K562 (cell line): ENCODE measurements around the gene APC2. TPM values are rescaled to one million over a fixed set of nuclear protein-coding genes. Genes with fewer than 3 reads are reported as not detected.

ENCODE experiments used
- ATF7 ChIP-seq: fragments of 450-650 bp; IDR thresholded peaks from 2 replicates; pipeline ENCODE4 v1.7.1; 2014; ENCODE audit warnings: mild to moderate bottlenecking, moderate library complexity
- DPF2 ChIP-seq: fragments of 450-650 bp; IDR thresholded peaks from 2 replicates; pipeline ENCODE4 v1.6.1; 2016
- HOXB6 ChIP-seq: fragments of 250-450 bp; sonication (Bioruptor Pico); IDR thresholded peaks from 2 replicates; pipeline ENCODE4 v1.5.1; 2022; ENCODE audit warnings: mild to moderate bottlenecking, borderline replicate concordance
- LARP7 ChIP-seq: fragments of 450-650 bp; IDR thresholded peaks from 2 replicates; pipeline ENCODE4 v1.6.1; 2016
- PTTG1 ChIP-seq: fragments of 450-650 bp; IDR thresholded peaks from 2 replicates; pipeline ENCODE4 v1.6.1; 2016; ENCODE audit warnings: low read depth, mild to moderate bottlenecking, missing genetic modification characterization, missing compliant biosample characterization
- RAD21 ChIP-seq, 2 experiments: fragments of 250-450 bp in 1 of 2; fragments of 450-650 bp in 1 of 2; sonication (Bioruptor Pico) in 1 of 2; formaldehyde crosslinking in 1 of 2; IDR thresholded peaks in 1 of 2; conservative IDR thresholded peaks in 1 of 2; 2 replicates each; pipeline versions ENCODE4 v1.4.0 to v1.8.0; 2020 to 2022; ENCODE audit warnings: mild to moderate bottlenecking in 2 of 2, moderate library complexity in 1 of 2
- RHOXF2B ChIP-seq: fragments of 250-450 bp; sonication (Bioruptor Pico); conservative IDR thresholded peaks from 2 replicates; pipeline ENCODE4 v1.5.1; 2021
- SMARCA5 ChIP-seq: fragments of 450-650 bp; IDR thresholded peaks from 2 replicates; pipeline ENCODE4 v1.6.1; 2016
- TAF15 ChIP-seq: fragments of 200-400 bp; formaldehyde crosslinking; IDR thresholded peaks from 2 replicates; pipeline ENCODE4 v1.6.1; 2017; ENCODE audit warnings: mild to moderate bottlenecking, low read depth, low read length, moderate library complexity
- TARDBP ChIP-seq: fragments of 450-650 bp; IDR thresholded peaks from 2 replicates; pipeline ENCODE4 v1.6.1; 2016
- ZNF165 ChIP-seq: fragments of 250-450 bp; sonication (Bioruptor Pico); IDR thresholded peaks from 2 replicates; pipeline ENCODE4 v1.4.0; 2020; ENCODE audit warnings: borderline replicate concordance
- polyA plus RNA-seq, 8 experiments: library from polyadenylated mRNA; depleted of rRNA in 4 of 8; stranded (reverse) in 5 of 8; unstranded in 3 of 8; fragments of >200 nt; fragmentation: Nextera tagmentation in 2 of 8; fragmentation: Illumina TruSeq in 1 of 8; extraction: Ambion mirVana in 2 of 8; extraction: Trizol in 1 of 8; gene quantifications; 2 replicates each; pipeline versions ENCODE4 v1.2.1 to v1.2.3, GENCODE V29; 2011 to 2014; ENCODE audit warnings: inconsistent platforms in 1 of 8, missing spikeins in 1 of 8
- total RNA-seq, 7 experiments: library from RNA; depleted of rRNA in 6 of 7; stranded (reverse); fragments of >200 nt in 6 of 7; fragmentation: Illumina TruSeq in 2 of 7; extraction: Trizol in 2 of 7; gene quantifications; 2 replicates each; pipeline versions ENCODE4 v1.2.1 to v1.2.3, GENCODE V29; 2011 to 2021; ENCODE audit warnings: low replicate concordance in 1 of 7
- TF ChIP-seq, protein P1 (sequence below), 2 experiments: fragments of 450-650 bp; IDR thresholded peaks; 2 replicates each; pipeline ENCODE4 v1.6.1; 2018; ENCODE audit warnings: mild to moderate bottlenecking in 2 of 2, low read depth in 1 of 2; ENCODE audit not compliant: partially characterized antibody in 2 of 2
- TF ChIP-seq, protein P2 (sequence below): IDR thresholded peaks from 2 replicates; pipeline ENCODE4 v1.6.1; 2014; ENCODE audit warnings: antibody characterized with exemption

APC2 gene
- total and polyA plus RNA-seq, 9 of the 15 experiments (the other 6 are each of a cell fraction or from before 2014, with no cell fraction given) = 0.01 to 0.40 (median 0.05) TPM; not detected in 3

DNA sequence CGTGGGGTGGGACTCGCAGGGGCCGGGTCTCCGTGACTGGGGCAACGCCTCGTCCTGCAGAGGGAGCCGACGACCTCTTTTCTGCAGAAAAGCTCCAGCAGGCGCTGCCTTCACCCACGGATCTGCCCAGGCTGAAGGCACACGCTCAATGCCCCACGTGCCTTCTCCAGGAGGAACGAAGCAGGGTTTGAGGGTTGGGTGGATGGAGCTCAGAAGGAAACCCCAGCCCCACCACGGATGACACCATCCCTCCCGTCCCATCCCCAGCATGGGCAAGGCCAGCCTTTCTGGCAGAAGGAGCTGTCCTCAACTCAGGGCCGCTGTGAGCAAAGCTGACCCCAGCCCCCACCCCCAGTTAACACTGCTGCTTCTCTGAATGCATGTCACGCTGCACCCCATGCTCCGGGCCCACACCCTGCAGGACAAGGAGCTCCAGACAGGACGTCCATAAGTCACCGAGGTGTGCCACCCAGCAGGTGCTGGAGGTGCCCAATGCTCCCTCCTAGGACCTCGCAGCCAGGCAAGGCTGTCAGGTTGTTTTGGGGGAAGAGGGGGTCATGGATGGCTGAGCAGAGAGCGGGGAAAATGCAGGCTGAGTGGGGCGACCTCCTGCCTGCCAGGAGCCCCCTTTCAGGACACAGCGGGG, 21.7 kb downstream of the APC2 start (continued):
- TF ChIP-seq RHOXF2B (no peak), ZNF165 (no peak), ATF7 (no peak), TAF15 (no peak), HOXB6 (CRISPR knock-in tag) (no peak), TARDBP (no peak), LARP7 (no peak), DPF2 (no peak), RAD21 (CRISPR knock-in tag; conservative IDR thresholded peaks at IDR 0.05 in 1 of 2, IDR thresholded peaks at IDR 0.05 in 1 of 2) (0 out of 4 replicates have a peak, but pooled peaks of 1 of the 2 experiments have one; percentile 7), SMARCA5 (no peak), PTTG1 (tag) (no peak)
- TF ChIP-seq, protein P1, sequence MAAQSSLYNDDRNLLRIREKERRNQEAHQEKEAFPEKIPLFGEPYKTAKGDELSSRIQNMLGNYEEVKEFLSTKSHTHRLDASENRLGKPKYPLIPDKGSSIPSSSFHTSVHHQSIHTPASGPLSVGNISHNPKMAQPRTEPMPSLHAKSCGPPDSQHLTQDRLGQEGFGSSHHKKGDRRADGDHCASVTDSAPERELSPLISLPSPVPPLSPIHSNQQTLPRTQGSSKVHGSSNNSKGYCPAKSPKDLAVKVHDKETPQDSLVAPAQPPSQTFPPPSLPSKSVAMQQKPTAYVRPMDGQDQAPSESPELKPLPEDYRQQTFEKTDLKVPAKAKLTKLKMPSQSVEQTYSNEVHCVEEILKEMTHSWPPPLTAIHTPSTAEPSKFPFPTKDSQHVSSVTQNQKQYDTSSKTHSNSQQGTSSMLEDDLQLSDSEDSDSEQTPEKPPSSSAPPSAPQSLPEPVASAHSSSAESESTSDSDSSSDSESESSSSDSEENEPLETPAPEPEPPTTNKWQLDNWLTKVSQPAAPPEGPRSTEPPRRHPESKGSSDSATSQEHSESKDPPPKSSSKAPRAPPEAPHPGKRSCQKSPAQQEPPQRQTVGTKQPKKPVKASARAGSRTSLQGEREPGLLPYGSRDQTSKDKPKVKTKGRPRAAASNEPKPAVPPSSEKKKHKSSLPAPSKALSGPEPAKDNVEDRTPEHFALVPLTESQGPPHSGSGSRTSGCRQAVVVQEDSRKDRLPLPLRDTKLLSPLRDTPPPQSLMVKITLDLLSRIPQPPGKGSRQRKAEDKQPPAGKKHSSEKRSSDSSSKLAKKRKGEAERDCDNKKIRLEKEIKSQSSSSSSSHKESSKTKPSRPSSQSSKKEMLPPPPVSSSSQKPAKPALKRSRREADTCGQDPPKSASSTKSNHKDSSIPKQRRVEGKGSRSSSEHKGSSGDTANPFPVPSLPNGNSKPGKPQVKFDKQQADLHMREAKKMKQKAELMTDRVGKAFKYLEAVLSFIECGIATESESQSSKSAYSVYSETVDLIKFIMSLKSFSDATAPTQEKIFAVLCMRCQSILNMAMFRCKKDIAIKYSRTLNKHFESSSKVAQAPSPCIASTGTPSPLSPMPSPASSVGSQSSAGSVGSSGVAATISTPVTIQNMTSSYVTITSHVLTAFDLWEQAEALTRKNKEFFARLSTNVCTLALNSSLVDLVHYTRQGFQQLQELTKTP (IDR thresholded peaks at IDR 0.05; ENCODE audit: low read depth in 1 of 2, partially characterized antibody in 2 of 2) = no peak
- TF ChIP-seq, protein P2, sequence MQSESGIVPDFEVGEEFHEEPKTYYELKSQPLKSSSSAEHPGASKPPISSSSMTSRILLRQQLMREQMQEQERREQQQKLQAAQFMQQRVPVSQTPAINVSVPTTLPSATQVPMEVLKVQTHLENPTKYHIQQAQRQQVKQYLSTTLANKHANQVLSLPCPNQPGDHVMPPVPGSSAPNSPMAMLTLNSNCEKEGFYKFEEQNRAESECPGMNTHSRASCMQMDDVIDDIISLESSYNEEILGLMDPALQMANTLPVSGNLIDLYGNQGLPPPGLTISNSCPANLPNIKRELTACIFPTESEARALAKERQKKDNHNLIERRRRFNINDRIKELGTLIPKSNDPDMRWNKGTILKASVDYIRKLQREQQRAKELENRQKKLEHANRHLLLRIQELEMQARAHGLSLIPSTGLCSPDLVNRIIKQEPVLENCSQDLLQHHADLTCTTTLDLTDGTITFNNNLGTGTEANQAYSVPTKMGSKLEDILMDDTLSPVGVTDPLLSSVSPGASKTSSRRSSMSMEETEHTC = no peak
- TF ChIP-seq, all 486 proteins: peak for 9
